K562 (cell line): Measurements from ENCODE around the gene PREX1. TPM values are rescaled to one million over a fixed set of nuclear protein-coding genes. Genes with fewer than 3 reads are reported as not detected.

Experiments
- ATAC-seq: fragments of 200-7000 bp; cut with Tn5 transposase; 3 replicates; pipeline ENCODE4 v1.9.1; 2020; ENCODE audit warnings: moderate library complexity
- BruUV-seq: library from RNA; stranded (reverse); fragments of 400-500 nt; replicated peaks from 2 replicates; lab custom pipeline; 2021; lab: Mats Ljungman, UMichigan
- CTCF ChIA-PET: fragments of 300-600 bp; formaldehyde crosslinking; extraction: SDS; loops from one replicate; lab custom pipeline; 2021; ENCODE audit warnings: low intra/inter-chr PET ratio; lab: Yijun Ruan, JAX
- POLR2A ChIA-PET: fragments of 300-600, 350-650 bp; sonication (Branson Sonifier 250); formaldehyde crosslinking; extraction: SDS; loops from one replicate; lab custom pipeline; 2021; ENCODE audit warnings: antibody characterized with exemption, inconsistent platforms; lab: Yijun Ruan, JAX
- DNase-seq, 4 experiments: peaks; one replicate each; pipeline versions ENCODE4 v3.0.0 to v3.0.0-alpha.2; 2011 to 2018; ENCODE audit warnings: low spot score in 3 of 4, mixed read lengths in 3 of 4; ENCODE audit errors: extremely low read depth in 1 of 4
- FAIRE-seq: peaks from 2 replicates; lab custom pipeline; 2011; peaks lifted over from hg19 to GRCh38; lab: Jason Lieb, UNC
- H2AFZ ChIP-seq: 2 replicates; pipeline ENCODE4 v1.6.0; 2011; ENCODE audit warnings: low read depth, low read length, control low read depth, inconsistent platforms
- H3K27ac ChIP-seq: fragments of 200-600 bp; 3 replicates; pipeline ENCODE4 v1.8.0; 2011; ENCODE audit warnings: low read depth, mild to moderate bottlenecking, control low read depth, inconsistent platforms, low read length, moderate library complexity, mixed read lengths; ENCODE audit errors: extremely low read depth
- H3K27me3 ChIP-seq, 2 experiments: fragments of 300-600 bp in 1 of 2; 2 replicates in 1 of 2; 3 replicates in 1 of 2; pipeline versions ENCODE4 v1.6.0 to v1.8.0; 2011; ENCODE audit warnings: inconsistent platforms in 2 of 2, low read length in 2 of 2, mild to moderate bottlenecking in 1 of 2, mixed read lengths in 1 of 2, moderate library complexity in 1 of 2; ENCODE audit not compliant: control insufficient read depth in 2 of 2, insufficient read depth in 2 of 2
- H3K36me3 ChIP-seq: fragments of 300-600 bp; 3 replicates; pipeline ENCODE4 v1.8.0; 2011; ENCODE audit warnings: mild to moderate bottlenecking, low read length, inconsistent platforms; ENCODE audit not compliant: control insufficient read depth, insufficient read depth
- H3K4me1 ChIP-seq, 2 experiments: fragments of 200-600 bp in 1 of 2; replicated peaks in 1 of 2; 2 replicates in 1 of 2; 3 replicates in 1 of 2; pipeline versions ENCODE4 v1.5.1 to v1.8.0; 2011; ENCODE audit warnings: inconsistent platforms in 2 of 2, low read length in 2 of 2, mild to moderate bottlenecking in 1 of 2, mixed read lengths in 1 of 2, moderate library complexity in 1 of 2; ENCODE audit not compliant: control insufficient read depth in 2 of 2, insufficient read depth in 2 of 2
- H3K4me2 ChIP-seq: 2 replicates; pipeline ENCODE4 v1.6.1; 2011; ENCODE audit warnings: low read length, control low read depth, inconsistent platforms, mixed read lengths; ENCODE audit not compliant: insufficient read depth
- H3K4me3 ChIP-seq: fragments of 200-600 bp; sonication (generic), shearing (Covaris generic); 2 replicates; pipeline ENCODE4 v1.5.1; 2016; ENCODE audit warnings: control low read depth, inconsistent platforms
- H3K79me2 ChIP-seq: fragments of 200-600 bp; 3 replicates; pipeline ENCODE4 v1.8.0; 2011; ENCODE audit warnings: low read length, inconsistent platforms; ENCODE audit not compliant: control insufficient read depth, insufficient read depth
- H3K9ac ChIP-seq, 2 experiments: 2 replicates each; pipeline versions ENCODE4 v1.6.0 to v1.6.1; 2011; ENCODE audit warnings: low read depth in 2 of 2, low read length in 2 of 2, control low read depth in 1 of 2, inconsistent platforms in 1 of 2, mild to moderate bottlenecking in 1 of 2, mixed read lengths in 1 of 2; ENCODE audit not compliant: insufficient read depth in 1 of 2
- H3K9me1 ChIP-seq: one replicate; pipeline ENCODE4 v1.6.0; 2011; ENCODE audit warnings: inconsistent platforms, mild to moderate bottlenecking, low read length, moderate library complexity; ENCODE audit not compliant: control insufficient read depth, insufficient read depth
- H3K9me3 ChIP-seq: replicated peaks from 2 replicates; pipeline ENCODE4 v1.5.1; 2011; ENCODE audit warnings: low read depth, low read length, inconsistent platforms; ENCODE audit not compliant: control insufficient read depth, insufficient read depth
- H4K20me1 ChIP-seq: replicated peaks from 2 replicates; pipeline ENCODE4 v1.6.1; 2011; ENCODE audit warnings: low read length, inconsistent platforms, mixed read lengths; ENCODE audit not compliant: control insufficient read depth, insufficient read depth
- BMI1 ChIP-seq: fragments of 150-350 bp; IDR thresholded peaks from 2 replicates; pipeline ENCODE4 v1.6.1; 2014; ENCODE audit warnings: low read length
- NFE2L1 ChIP-seq: fragments of 450-650 bp; IDR thresholded peaks from 2 replicates; pipeline ENCODE4 v1.6.1; 2016; ENCODE audit warnings: missing genetic modification characterization, low read depth, mild to moderate bottlenecking, missing compliant biosample characterization, moderate library complexity, borderline replicate concordance
- NFIC ChIP-seq: fragments of 450-650 bp; IDR thresholded peaks from 2 replicates; pipeline ENCODE4 v1.6.1; 2017; ENCODE audit warnings: mild to moderate bottlenecking, inconsistent platforms
- TSC22D4 ChIP-seq: fragments of 450-650 bp; IDR thresholded peaks from 2 replicates; pipeline ENCODE4 v1.6.1; 2016; ENCODE audit warnings: missing genetic modification characterization, missing biosample characterization, control low read depth
- ZFP36 ChIP-seq: fragments of 150-350 bp; IDR thresholded peaks from 2 replicates; pipeline ENCODE4 v1.6.1; 2018; ENCODE audit warnings: low read length, low read depth; ENCODE audit not compliant: partially characterized antibody
- ZNF764 ChIP-seq: fragments of 250-450 bp; sonication (Bioruptor Pico); IDR thresholded peaks from 2 replicates; pipeline ENCODE4 v1.4.0; 2020; ENCODE audit warnings: low read depth, mild to moderate bottlenecking, moderate library complexity
- WGBS: fragments of 100-300 bp; shearing (Covaris generic); methylation state at CpG from one replicate; pipeline ENCODE4 v1.1.6; 2016; ENCODE audit warnings: low coverage, mixed read lengths; ENCODE audit not compliant: insufficient coverage; ENCODE audit errors: missing lambda C conversion rate; 5-methylcytosine and 5-hydroxymethylcytosine counted together
- in situ Hi-C: fragments of 300-500 bp; cut with MboI; formaldehyde crosslinking; loops from 4 replicates; pipeline ENCODE4 v1.15.0; 2018; ENCODE audit warnings: inconsistent platforms, mixed read lengths
- intact Hi-C: fragments of 100-400 bp; cut with micrococcal nuclease; formaldehyde crosslinking; loops from 2 replicates; pipeline ENCODE4 v1.14.2; 2022
- polyA plus RNA-seq, 8 experiments: library from polyadenylated mRNA; depleted of rRNA in 4 of 8; stranded (reverse) in 5 of 8; unstranded in 3 of 8; fragments of >200 nt; fragmentation: Nextera tagmentation in 2 of 8; fragmentation: Illumina TruSeq in 1 of 8; extraction: Ambion mirVana in 2 of 8; extraction: Trizol in 1 of 8; gene quantifications; 2 replicates each; pipeline versions ENCODE4 v1.2.1 to v1.2.3, GENCODE V29; 2011 to 2014; ENCODE audit warnings: inconsistent platforms in 1 of 8, missing spikeins in 1 of 8
- total RNA-seq, 7 experiments: library from RNA; depleted of rRNA in 6 of 7; stranded (reverse); fragments of >200 nt in 6 of 7; fragmentation: Illumina TruSeq in 2 of 7; extraction: Trizol in 2 of 7; gene quantifications; 2 replicates each; pipeline versions ENCODE4 v1.2.1 to v1.2.3, GENCODE V29; 2011 to 2021; ENCODE audit warnings: low replicate concordance in 1 of 7

PREX1 gene
- total and polyA plus RNA-seq, 9 of the 15 experiments (the other 6 are each of a cell fraction or from before 2014, with no cell fraction given): 0.37 to 10.4 (median 4.8) TPM

- 40% methylated on average over 15 of the region's 18 CpGs for WGBS
- TF ChIP-seq ZFP36 (peak; percentile 89), NFIC (no peak), TSC22D4 (no peak), NFE2L1 (tag) (no peak), ZNF764 (CRISPR knock-in tag) (no peak), BMI1 (no peak)
- in situ Hi-C loops: no loop called here
Measured at GRCh38 chr20:48630342-48631075, 197.3 kb downstream of the PREX1 start.

More at GRCh38 chr20:48630342-48631075, 197.3 kb downstream of the PREX1 start:
- Histone ChIP-seq H3K4me1 (peaks cover 0 to 24% of the 10 kb centered on the region in 2 experiments; a peak in 1 of 5 replicates), H3K9ac (no peak overlapping the region), H3K9me1 (no peaks in the 10 kb centered on the region), H3K79me2 (no peaks in the 10 kb centered on the region), H3K4me3 (no peak overlapping the region), H3K27me3 (no peaks in the 10 kb centered on the region), H3K36me3 (0 out of 3 replicates have a peak, but pooled peaks cover 2% of the 10 kb centered on the region), H4K20me1 (peaks cover 9% of the 10 kb centered on the region; the same call in 1 of the 2 replicates), H3K27ac (no peak overlapping the region), H2AFZ (no peak overlapping the region), H3K4me2 (no peak overlapping the region), H3K9me3 (no peaks in the 10 kb centered on the region)
- intact Hi-C loops: loop anchor here (10.0 kb wide), 1 partner anchor 474 kb away; no protein-coding TSS in a partner anchor
- ATAC-seq (peak; percentile 70), DNase-seq (peak in 2 of 4 experiments; percentile 21 to 24), FAIRE-seq (no peak)
- POLR2A ChIA-PET: interaction anchor here (0.6 to 1.2 kb wide), 3 partner anchors 12 to 890 kb away, joined by 3 to 4 read pairs (median 3); no protein-coding TSS in a partner anchor
- no TSS peak for BruUV-seq
- CTCF ChIA-PET: no interaction called here
